ENCODE results near the gene DEFB125.
"Not testable (repeated sequence)": the region's sequence is repeated elsewhere in the genome, so short reads cannot be mapped to it uniquely, and the experiment has no call there.

DEFB125 gene

GRCh38 chr20:87401-87800 is at the start of gene DEFB125:
DEFB125 (plus strand) TSS chr20:87672; CDS start chr20:87710, 38 bp downstream.
- no peak for DNase-seq

- DNase-seq = no peak
Observed at GRCh38 chr20:60035-60918, 27.2 kb upstream of the DEFB125 start.

- DNase-seq = no peak
Observed at GRCh38 chr20:61230-61629, 26.2 kb upstream of the DEFB125 start.

- no peak for DNase-seq
Observed at GRCh38 chr20:61757-62156, 25.7 kb upstream of the DEFB125 start.

GRCh38 chr20:62487-62886 is 25.0 kb upstream of the DEFB125 start:
- DNase-seq = no peak

- DNase-seq = no peak
Observed at GRCh38 chr20:64026-64603, 23.4 kb upstream of the DEFB125 start.

- no peak for DNase-seq
Observed at GRCh38 chr20:64766-65322, 22.6 kb upstream of the DEFB125 start.

GRCh38 chr20:77231-77630 is 10.2 kb upstream of the DEFB125 start:
- DNase-seq = no peak

- no peak for DNase-seq
Observed at GRCh38 chr20:78338-78737, 9.1 kb upstream of the DEFB125 start.

GRCh38 chr20:79565-79964 is 7.9 kb upstream of the DEFB125 start:
- no peak for DNase-seq

- DNase-seq = peak; percentile 15
Observed at GRCh38 chr20:90651-91050, 3.2 kb downstream of the DEFB125 start.

GRCh38 chr20:93641-94040 is 6.2 kb downstream of the DEFB125 start:
- no peak for DNase-seq

- DNase-seq = no peak
Observed at GRCh38 chr20:95215-95614, 7.7 kb downstream of the DEFB125 start.

- not testable (repeated sequence) for DNase-seq
Observed at GRCh38 chr20:97691-98090, 10.2 kb downstream of the DEFB125 start.

GRCh38 chr20:101975-102374 is 14.5 kb downstream of the DEFB125 start:
- no peak for DNase-seq

GRCh38 chr20:103456-103855 is 16.0 kb downstream of the DEFB125 start:
- no peak for DNase-seq

GRCh38 chr20:112396-112795 is 24.9 kb downstream of the DEFB125 start:
- no peak for DNase-seq

- no peak for DNase-seq
Observed at GRCh38 chr20:117518-117917, 30.0 kb downstream of the DEFB125 start.

- not testable (repeated sequence) for DNase-seq
Observed at GRCh38 chr20:129786-130323, 42.4 kb downstream of the DEFB125 start.

- no peak for DNase-seq
Observed at GRCh38 chr20:137668-138490, 50.4 kb downstream of the DEFB125 start.

GRCh38 chr20:142290-142689 is 54.8 kb downstream of the DEFB125 start, which contains the start of gene DEFB126:
DEFB126 (plus strand) TSS chr20:142590; CDS start chr20:142629, 39 bp downstream.
- no peak for DNase-seq

- DNase-seq = no peak
Observed at GRCh38 chr20:145877-146276, 58.4 kb downstream of the DEFB125 start.

All from NCI-H226 (cell line).